Stimulated activated CD4-positive, alpha-beta T cell treated with anti-CD3 and anti-CD28 coated beads, Interleukin-2, amount 100 ng/mL, for 24 hours (primary cell): ENCODE results near the gene TRIM16.
"Not testable (repeated sequence)": the region's sequence is repeated elsewhere in the genome, so short reads cannot be mapped to it uniquely, and the experiment has no call there.

Experiments
- DNase-seq, 2 donors: peaks; one replicate each; pipeline ENCODE4 v3.0.0-alpha.2; 2020

The TRIM16 gene

GRCh38 chr17:15683824-15684478 is at the start of gene TRIM16:
TSS of gene TRIM16 (minus strand) at chr17:15684311. CDS start at chr17:15651609, 32,702 bp downstream.
- DNase-seq, result peak; percentile 81 to 84

GRCh38 chr17:15733174-15733789 is 49.2 kb upstream of the TRIM16 start:
- not testable (repeated sequence) for DNase-seq

GRCh38 chr17:15731900-15732299 is 47.8 kb upstream of the TRIM16 start, which contains the start of gene TBC1D26:
TSS of gene TBC1D26 (plus strand) at chr17:15732283. CDS start at chr17:15735349, 3,066 bp downstream.
- DNase-seq, result not testable (repeated sequence)

- not testable (repeated sequence) for DNase-seq
Observed at GRCh38 chr17:15730535-15730934, 46.4 kb upstream of the TRIM16 start.

GRCh38 chr17:15716601-15717563 is 32.8 kb upstream of the TRIM16 start:
- DNase-seq, result not testable (repeated sequence)

- not testable (repeated sequence) for DNase-seq
Observed at GRCh38 chr17:15708879-15709278, 24.8 kb upstream of the TRIM16 start.

GRCh38 chr17:15704813-15705212 is 20.7 kb upstream of the TRIM16 start:
- not testable (repeated sequence) for DNase-seq

- not testable (repeated sequence) for DNase-seq
Observed at GRCh38 chr17:15704239-15704638, 20.1 kb upstream of the TRIM16 start.

- DNase-seq, result not testable (repeated sequence)
Observed at GRCh38 chr17:15699937-15700336, 15.8 kb upstream of the TRIM16 start.

GRCh38 chr17:15699413-15699924 is 15.4 kb upstream of the TRIM16 start, which contains the start of gene ZNF286A:
TSS of gene ZNF286A (plus strand) at chr17:15699752. CDS start at chr17:15700330, 578 bp downstream.
- peak; percentile 97 to 98 for DNase-seq

GRCh38 chr17:15698967-15699366 is 14.9 kb upstream of the TRIM16 start:
- DNase-seq, result not testable (repeated sequence)

- DNase-seq, result not testable (repeated sequence)
Observed at GRCh38 chr17:15687494-15687893, 3.4 kb upstream of the TRIM16 start.

- DNase-seq, result not testable (repeated sequence)
Observed at GRCh38 chr17:15683135-15683534, 976 bp downstream of the TRIM16 start.

- DNase-seq, result not testable (repeated sequence)
Observed at GRCh38 chr17:15675991-15676390, 8.1 kb downstream of the TRIM16 start.

GRCh38 chr17:15674640-15675039 is 9.5 kb downstream of the TRIM16 start:
- DNase-seq, result not testable (repeated sequence)

- not testable (repeated sequence) for DNase-seq
Observed at GRCh38 chr17:15669526-15669925, 14.6 kb downstream of the TRIM16 start.

- no peak for DNase-seq
Observed at GRCh38 chr17:15663691-15664090, 20.4 kb downstream of the TRIM16 start.

GRCh38 chr17:15663176-15663575 is 20.9 kb downstream of the TRIM16 start:
- no peak for DNase-seq

GRCh38 chr17:15662681-15663080 is 21.4 kb downstream of the TRIM16 start:
- no peak for DNase-seq

GRCh38 chr17:15660077-15660476 is 24.0 kb downstream of the TRIM16 start:
- DNase-seq, result no peak

- DNase-seq, result no peak
Observed at GRCh38 chr17:15659663-15660062, 24.4 kb downstream of the TRIM16 start.

GRCh38 chr17:15659236-15659635 is 24.9 kb downstream of the TRIM16 start:
- no peak for DNase-seq

GRCh38 chr17:15658296-15658695 is 25.8 kb downstream of the TRIM16 start:
- DNase-seq, result no peak
